ENCODE data around the gene RBAK. TPM values are rescaled to one million over a fixed set of nuclear protein-coding genes. Genes with fewer than 3 reads are reported as not detected.
"Not testable (repeated sequence)": the region's sequence is repeated elsewhere in the genome, so short reads cannot be mapped to it uniquely, and the experiment has no call there.

RBAK gene
- total RNA-seq (2014; rRNA removed; shearing (Covaris generic); ENCODE audit: low replicate concordance), result 1.0 and 2.4 TPM in 2 replicates

- in situ Hi-C loops (cut with HindIII; ENCODE audit: low pct_unique_long_range_greater_than_20kb, low sequenced_read_pairs), result no loop called here
- DNase-seq (ENCODE audit: low read depth), result peak; percentile 89
These were observed at the start of gene RBAK for GRCh38 chr7:5045558-5046396. Gene RBAK, plus strand, starts transcription at chr7:5045860. Its CDS starts 2,217 bp downstream, at chr7:5048077.

- DNase-seq (ENCODE audit: low read depth), result no peak
- in situ Hi-C loops (cut with HindIII; ENCODE audit: low pct_unique_long_range_greater_than_20kb, low sequenced_read_pairs), result no loop called here
These were observed 48.9 kb upstream of the RBAK start for GRCh38 chr7:4996696-4997222.

- no peak for DNase-seq (ENCODE audit: low read depth)
- in situ Hi-C loops (cut with HindIII; ENCODE audit: low pct_unique_long_range_greater_than_20kb, low sequenced_read_pairs), result no loop called here
These were observed 47.4 kb upstream of the RBAK start for GRCh38 chr7:4998244-4998643.

- in situ Hi-C loops (cut with HindIII; ENCODE audit: low pct_unique_long_range_greater_than_20kb, low sequenced_read_pairs), result no loop called here
- DNase-seq (ENCODE audit: low read depth), result no peak
These were observed 46.8 kb upstream of the RBAK start for GRCh38 chr7:4998910-4999309.

- in situ Hi-C loops (cut with HindIII; ENCODE audit: low pct_unique_long_range_greater_than_20kb, low sequenced_read_pairs), result no loop called here
- no peak for DNase-seq (ENCODE audit: low read depth)
These were observed 46.2 kb upstream of the RBAK start for GRCh38 chr7:4999369-4999950.

- DNase-seq (ENCODE audit: low read depth), result no peak
- in situ Hi-C loops (cut with HindIII; ENCODE audit: low pct_unique_long_range_greater_than_20kb, low sequenced_read_pairs), result no loop called here
These were observed 44.7 kb upstream of the RBAK start for GRCh38 chr7:5001003-5001402.

GRCh38 chr7:5001911-5002310 lies 43.7 kb upstream of the RBAK start:
- DNase-seq (ENCODE audit: low read depth), result no peak
- in situ Hi-C loops (cut with HindIII; ENCODE audit: low pct_unique_long_range_greater_than_20kb, low sequenced_read_pairs), result no loop called here

GRCh38 chr7:5005066-5005465 lies 40.6 kb upstream of the RBAK start:
- in situ Hi-C loops (cut with HindIII; ENCODE audit: low pct_unique_long_range_greater_than_20kb, low sequenced_read_pairs), result no loop called here
- DNase-seq (ENCODE audit: low read depth), result no peak

- in situ Hi-C loops (cut with HindIII; ENCODE audit: low pct_unique_long_range_greater_than_20kb, low sequenced_read_pairs), result no loop called here
- no peak for DNase-seq (ENCODE audit: low read depth)
These were observed 32.7 kb upstream of the RBAK start for GRCh38 chr7:5012985-5013384.

- in situ Hi-C loops (cut with HindIII; ENCODE audit: low pct_unique_long_range_greater_than_20kb, low sequenced_read_pairs); DNase-seq (ENCODE audit: low read depth): not testable (repeated sequence)
These were observed 29.7 kb upstream of the RBAK start for GRCh38 chr7:5015936-5016335.

GRCh38 chr7:5017626-5018025 lies 28.0 kb upstream of the RBAK start:
- DNase-seq (ENCODE audit: low read depth); in situ Hi-C loops (cut with HindIII; ENCODE audit: low pct_unique_long_range_greater_than_20kb, low sequenced_read_pairs): not testable (repeated sequence)

GRCh38 chr7:5020098-5020497 lies 25.6 kb upstream of the RBAK start:
- no peak for DNase-seq (ENCODE audit: low read depth)
- in situ Hi-C loops (cut with HindIII; ENCODE audit: low pct_unique_long_range_greater_than_20kb, low sequenced_read_pairs), result no loop called here

- in situ Hi-C loops (cut with HindIII; ENCODE audit: low pct_unique_long_range_greater_than_20kb, low sequenced_read_pairs); DNase-seq (ENCODE audit: low read depth): not testable (repeated sequence)
These were observed 24.6 kb upstream of the RBAK start for GRCh38 chr7:5020976-5021550.

- in situ Hi-C loops (cut with HindIII; ENCODE audit: low pct_unique_long_range_greater_than_20kb, low sequenced_read_pairs); DNase-seq (ENCODE audit: low read depth): not testable (repeated sequence)
These were observed 22.0 kb upstream of the RBAK start for GRCh38 chr7:5023626-5024025.

- peak; percentile 29 for DNase-seq (ENCODE audit: low read depth)
- in situ Hi-C loops (cut with HindIII; ENCODE audit: low pct_unique_long_range_greater_than_20kb, low sequenced_read_pairs), result not testable (repeated sequence)
These were observed 17.8 kb upstream of the RBAK start for GRCh38 chr7:5027796-5028410.

GRCh38 chr7:5033186-5033585 lies 12.5 kb upstream of the RBAK start:
- in situ Hi-C loops (cut with HindIII; ENCODE audit: low pct_unique_long_range_greater_than_20kb, low sequenced_read_pairs); DNase-seq (ENCODE audit: low read depth): not testable (repeated sequence)

GRCh38 chr7:5035276-5035675 lies 10.4 kb upstream of the RBAK start:
- in situ Hi-C loops (cut with HindIII; ENCODE audit: low pct_unique_long_range_greater_than_20kb, low sequenced_read_pairs), result no loop called here
- no peak for DNase-seq (ENCODE audit: low read depth)

- no peak for DNase-seq (ENCODE audit: low read depth)
- in situ Hi-C loops (cut with HindIII; ENCODE audit: low pct_unique_long_range_greater_than_20kb, low sequenced_read_pairs), result no loop called here
These were observed 9.2 kb upstream of the RBAK start for GRCh38 chr7:5036446-5036845.

- in situ Hi-C loops (cut with HindIII; ENCODE audit: low pct_unique_long_range_greater_than_20kb, low sequenced_read_pairs), result no loop called here
- DNase-seq (ENCODE audit: low read depth), result no peak
These were observed 4.6 kb upstream of the RBAK start for GRCh38 chr7:5041047-5041446.

Data from Caki2 (cell line).